ENCODE results near the gene CFL2. TPM values are rescaled to one million over a fixed set of nuclear protein-coding genes. Genes with fewer than 3 reads are reported as not detected.

Gene CFL2
- total and polyA plus RNA-seq, 2 of the 13 experiments (the other 11 are each of a cell fraction or from before 2014, with no cell fraction given), result 114 to 158 TPM

- peak; percentile 83; the same call in 1 of the 2 replicates for TF ChIP-seq FUBP1 (CRISPR knock-in tag; IDR thresholded peaks at IDR 0.05; ENCODE audit: borderline replicate concordance)
- no peak for TF ChIP-seq TAF1 (CRISPR knock-in tag; IDR thresholded peaks at IDR 0.05)
- TF ChIP-seq ZKSCAN1 (IDR thresholded peaks at IDR 0.05; ENCODE audit: low read length), result no peak
- no peak for TF ChIP-seq MAF1 (CRISPR knock-in tag; IDR thresholded peaks at IDR 0.05; ENCODE audit: borderline replicate concordance)
- TF ChIP-seq ZNF33A (CRISPR knock-in tag; IDR thresholded peaks at IDR 0.05; ENCODE audit: borderline replicate concordance), result no peak
- TF ChIP-seq ZNF678 (CRISPR knock-in tag; IDR thresholded peaks at IDR 0.05), result no peak
- TF ChIP-seq SIN3B (IDR thresholded peaks at IDR 0.05; ENCODE audit: low read length), result 0 out of 2 replicates have a peak, but pooled peaks have one; percentile 33
- TF ChIP-seq TFE3 (CRISPR knock-in tag; IDR thresholded peaks at IDR 0.05), result no peak; the same call in 1 of the 2 replicates
- no peak for TF ChIP-seq BATF2 (CRISPR knock-in tag; IDR thresholded peaks at IDR 0.05)
- no peak for TF ChIP-seq NFYC (CRISPR knock-in tag; IDR thresholded peaks at IDR 0.05)
- no peak for TF ChIP-seq ZNF431 (CRISPR knock-in tag; IDR thresholded peaks at IDR 0.05; ENCODE audit: borderline replicate concordance, low read depth)
- peak; percentile 57; the same call in 1 of the 2 replicates for TF ChIP-seq ZNF598 (CRISPR knock-in tag; IDR thresholded peaks at IDR 0.05; ENCODE audit: borderline replicate concordance)
- TF ChIP-seq NFATC3 (CRISPR knock-in tag; IDR thresholded peaks at IDR 0.05), result peak; percentile 92
- TF ChIP-seq ZNF441 (CRISPR knock-in tag; IDR thresholded peaks at IDR 0.05; ENCODE audit: borderline replicate concordance), result peak; percentile 38; the same call in 1 of the 2 replicates
- no peak for TF ChIP-seq THAP8 (CRISPR knock-in tag; IDR thresholded peaks at IDR 0.05; ENCODE audit: borderline replicate concordance)
- no peak for TF ChIP-seq ZNF124 (CRISPR knock-in tag; IDR thresholded peaks at IDR 0.05)
- no peak for TF ChIP-seq CBX1 (IDR thresholded peaks at IDR 0.05; ENCODE audit: low read depth)
- no peak for TF ChIP-seq SIX4 (CRISPR knock-in tag; IDR thresholded peaks at IDR 0.05)
- TF ChIP-seq HDAC6 (IDR thresholded peaks at IDR 0.05; ENCODE audit: low read depth, low read length), result no peak
- TF ChIP-seq ASH2L (IDR thresholded peaks at IDR 0.05; ENCODE audit: insufficient read length, low read depth, low read length), result peak; percentile 25
- TF ChIP-seq ZBTB33 (CRISPR knock-in tag; IDR thresholded peaks at IDR 0.05), result no peak
- no peak for TF ChIP-seq ZNF251 (CRISPR knock-in tag; IDR thresholded peaks at IDR 0.05)
- TF ChIP-seq ZNF329 (CRISPR knock-in tag; IDR thresholded peaks at IDR 0.05; ENCODE audit: low read depth), result no peak
- TF ChIP-seq ZNF530 (CRISPR knock-in tag; IDR thresholded peaks at IDR 0.05; ENCODE audit: low read depth), result no peak
These were observed 8.5 kb upstream of the CFL2 start (continued) for GRCh38 chr14:34722723-34723545.

Measured in HepG2 (cell line).